H1 (cell line): Measurements from ENCODE around the gene RTN4IP1. TPM values are rescaled to one million over a fixed set of nuclear protein-coding genes. Genes with fewer than 3 reads are reported as not detected.

Experiments used
- CTCF ChIA-PET: fragments of 300-600 bp; sonication (Branson Sonifier 250); formaldehyde crosslinking; loops from one replicate; lab custom pipeline; 2021; ENCODE audit not compliant: partially characterized antibody; lab: Charles Lee
- POLR2A ChIA-PET: fragments of 300-600 bp; sonication (Branson Sonifier 250); formaldehyde crosslinking; loops from one replicate; lab custom pipeline; 2021; ENCODE audit warnings: inconsistent platforms; ENCODE audit not compliant: partially characterized antibody; lab: Charles Lee
- DNase-seq, 2 experiments: peaks; one replicate each; pipeline versions ENCODE4 v3.0.0 to v3.0.0-alpha.2; 2010 to 2022; ENCODE audit warnings: low spot score in 2 of 2, low read depth in 1 of 2, mixed read lengths in 1 of 2
- FAIRE-seq: peaks from 2 replicates; lab custom pipeline; 2011; peaks lifted over from hg19 to GRCh38; lab: Jason Lieb, UNC
- H2AFZ ChIP-seq: 2 replicates; pipeline ENCODE4 v1.8.1; 2012; ENCODE audit warnings: low read length, inconsistent platforms
- H2AK5ac ChIP-seq: 2 replicates; pipeline ENCODE4 v1.6.1; 2013; ENCODE audit warnings: low read depth, low read length
- H2BK120ac ChIP-seq: replicated peaks from 2 replicates; pipeline ENCODE3; 2013; ENCODE audit warnings: low read depth, low read length, inconsistent platforms
- H2BK12ac ChIP-seq: 2 replicates; pipeline ENCODE4 v1.6.1; 2013; ENCODE audit warnings: low read depth, low read length
- H2BK15ac ChIP-seq: 2 replicates; pipeline ENCODE4 v1.6.1; 2013; ENCODE audit warnings: low read length
- H2BK20ac ChIP-seq: 2 replicates; pipeline ENCODE4 v1.6.1; 2013; ENCODE audit warnings: low read length
- H2BK5ac ChIP-seq: 2 replicates; pipeline ENCODE4 v1.6.1; 2013; ENCODE audit warnings: low read depth, low read length
- H3K14ac ChIP-seq: 2 replicates; pipeline ENCODE4 v1.6.1; 2013; ENCODE audit warnings: inconsistent platforms; ENCODE audit not compliant: insufficient read length
- H3K18ac ChIP-seq: 2 replicates; pipeline ENCODE4 v1.6.1; 2013; ENCODE audit warnings: low read length; ENCODE audit errors: extremely low read depth
- H3K23ac ChIP-seq: 2 replicates; pipeline ENCODE4 v1.6.1; 2013; ENCODE audit warnings: inconsistent platforms; ENCODE audit not compliant: insufficient read length
- H3K23me2 ChIP-seq: 2 replicates; pipeline ENCODE4 v1.6.1; 2013; ENCODE audit warnings: low read depth, low read length
- H3K27ac ChIP-seq: 2 replicates; pipeline ENCODE4 v1.6.1; 2011; ENCODE audit warnings: low read depth, low read length, inconsistent platforms
- H3K27me3 ChIP-seq, 4 experiments: replicated peaks in 1 of 4; 1 replicate in 1 of 4; 2 replicates in 3 of 4; pipeline versions ENCODE4 v1.6.1 to v1.8.1; 2011 to 2013; ENCODE audit warnings: low read length in 3 of 4, mild to moderate bottlenecking in 3 of 4, inconsistent platforms in 2 of 4, mixed read lengths in 2 of 4, moderate library complexity in 1 of 4; ENCODE audit not compliant: control insufficient read depth in 3 of 4, insufficient read depth in 3 of 4; ENCODE audit errors: extremely low read depth in 1 of 4
- H3K36me3 ChIP-seq, 4 experiments: 2 replicates each; pipeline versions ENCODE4 v1.6.1 to v1.8.1; 2011 to 2013; ENCODE audit warnings: mild to moderate bottlenecking in 4 of 4, low read length in 3 of 4, moderate library complexity in 2 of 4, control low read depth in 1 of 4, inconsistent platforms in 1 of 4; ENCODE audit not compliant: insufficient read depth in 4 of 4, control insufficient read depth in 2 of 4
- H3K4ac ChIP-seq: replicated peaks from 2 replicates; pipeline ENCODE3; 2013; ENCODE audit warnings: low read length, low read depth, mixed read lengths, inconsistent platforms; ENCODE audit not compliant: insufficient read length
- H3K4me1 ChIP-seq, 4 experiments: replicated peaks in 1 of 4; 1 replicate in 1 of 4; 2 replicates in 3 of 4; pipeline versions ENCODE4 v1.6.1 to v1.8.1; 2011 to 2013; ENCODE audit warnings: low read length in 3 of 4, inconsistent platforms in 2 of 4, mixed read lengths in 1 of 4; ENCODE audit not compliant: insufficient read depth in 4 of 4, control insufficient read depth in 3 of 4
- H3K4me2 ChIP-seq, 2 experiments: 2 replicates each; pipeline versions ENCODE4 v1.6.1 to v1.8.1; 2011 to 2013; ENCODE audit warnings: low read depth in 2 of 2, low read length in 2 of 2, control low read depth in 1 of 2, inconsistent platforms in 1 of 2, mild to moderate bottlenecking in 1 of 2; ENCODE audit not compliant: insufficient read depth in 1 of 2
- H3K4me3 ChIP-seq, 4 experiments: fragments of 200-600, 300-600 bp in 1 of 4; sonication (generic), shearing (Covaris generic), sonication (Bioruptor Twin) in 1 of 4; 2 replicates each; pipeline versions ENCODE4 v1.5.1 to v1.8.1; 2011 to 2016; ENCODE audit warnings: low read length in 4 of 4, low read depth in 3 of 4, control low read depth in 2 of 4, inconsistent platforms in 2 of 4, mild to moderate bottlenecking in 2 of 4, mixed read lengths in 1 of 4, moderate library complexity in 1 of 4; ENCODE audit not compliant: insufficient read depth in 2 of 4; ENCODE audit errors: extremely low read depth in 1 of 4
- H3K56ac ChIP-seq: replicated peaks from 2 replicates; pipeline ENCODE3; 2013; ENCODE audit warnings: low read depth, mild to moderate bottlenecking, mixed read lengths, low read length, inconsistent platforms; ENCODE audit not compliant: insufficient read length
- H3K79me1 ChIP-seq: 2 replicates; pipeline ENCODE4 v1.6.1; 2013; ENCODE audit warnings: low read depth, low read length, control low read depth
- H3K79me2 ChIP-seq, 2 experiments: 2 replicates each; pipeline versions ENCODE4 v1.6.1 to v1.8.1; 2012 to 2013; ENCODE audit warnings: low read length in 2 of 2, mild to moderate bottlenecking in 2 of 2, inconsistent platforms in 1 of 2; ENCODE audit not compliant: insufficient read depth in 2 of 2, control insufficient read depth in 1 of 2
- H3K9ac ChIP-seq, 4 experiments: replicated peaks in 1 of 4; 1 replicate in 1 of 4; 2 replicates in 3 of 4; pipeline versions ENCODE4 v1.6.1 to v1.8.1; 2011 to 2013; ENCODE audit warnings: low read depth in 3 of 4, low read length in 3 of 4, control low read depth in 2 of 4, mild to moderate bottlenecking in 2 of 4, moderate library complexity in 2 of 4, inconsistent platforms in 1 of 4; ENCODE audit errors: extremely low read depth in 1 of 4
- H3K9me3 ChIP-seq, 2 experiments: 2 replicates each; pipeline versions ENCODE4 v1.6.1 to v1.8.1; 2012 to 2013; ENCODE audit warnings: mild to moderate bottlenecking in 2 of 2, moderate library complexity in 2 of 2, control low read depth in 1 of 2, inconsistent platforms in 1 of 2, low read depth in 1 of 2, low read length in 1 of 2, mixed read lengths in 1 of 2; ENCODE audit not compliant: insufficient read depth in 2 of 2
- H4K20me1 ChIP-seq, 2 experiments: replicated peaks in 1 of 2; 2 replicates each; pipeline versions ENCODE3 to v1.8.1; 2011 to 2013; ENCODE audit warnings: inconsistent platforms in 2 of 2, low read length in 2 of 2, mild to moderate bottlenecking in 1 of 2; ENCODE audit not compliant: insufficient read depth in 2 of 2, control insufficient read depth in 1 of 2
- H4K5ac ChIP-seq: 2 replicates; pipeline ENCODE4 v1.6.1; 2013; ENCODE audit warnings: low read length, low read depth, mixed read lengths, inconsistent platforms; ENCODE audit not compliant: insufficient read length
- H4K8ac ChIP-seq: 2 replicates; pipeline ENCODE4 v1.8.0; 2013; ENCODE audit warnings: mild to moderate bottlenecking, moderate library complexity, low read length, inconsistent platforms; ENCODE audit not compliant: insufficient read depth; ENCODE audit errors: extremely low read depth
- H4K91ac ChIP-seq: replicated peaks from 2 replicates; pipeline ENCODE3; 2013; ENCODE audit warnings: low read length, mixed read lengths, inconsistent platforms; ENCODE audit not compliant: insufficient read length
- CBX5 ChIP-seq: fragments of 300-800, 300-1000 bp; sonication (generic); IDR thresholded peaks from 2 replicates; pipeline ENCODE4 v1.7.1; 2016; ENCODE audit warnings: antibody characterized with exemption, low read length, low read depth
- CTBP2 ChIP-seq: IDR thresholded peaks from 2 replicates; pipeline ENCODE4 v1.7.0; 2011; ENCODE audit warnings: borderline replicate concordance, mild to moderate bottlenecking, moderate library complexity, mixed read lengths, low read length; ENCODE audit not compliant: insufficient read depth, insufficient read length
- KDM4A ChIP-seq: IDR thresholded peaks from one replicate; pipeline ENCODE4 v1.7.1; 2012; ENCODE audit warnings: low read depth, mild to moderate bottlenecking, moderate library complexity, low read length, inconsistent platforms; ENCODE audit not compliant: severe bottlenecking
- KDM5A ChIP-seq: fragments of 200-600 bp; IDR thresholded peaks from 2 replicates; pipeline ENCODE4 v1.7.1; 2012; ENCODE audit warnings: mild to moderate bottlenecking, low read length, inconsistent platforms, mixed read lengths
- SIX5 ChIP-seq: IDR thresholded peaks from 2 replicates; pipeline ENCODE4 v1.6.1; 2011; ENCODE audit warnings: mild to moderate bottlenecking, low read depth, low read length
- SP2 ChIP-seq: IDR thresholded peaks from 2 replicates; pipeline ENCODE4 v1.6.1; 2012; ENCODE audit warnings: mild to moderate bottlenecking, low read length, inconsistent platforms
- WGBS, 2 experiments: shearing (Covaris generic) in 1 of 2; methylation state at CpG; one replicate each; pipeline versions ENCODE4 v1.1.6 to v1.1.7; 2013 to 2015; ENCODE audit warnings: low lambda C conversion rate in 2 of 2, mixed read lengths in 2 of 2, inconsistent platforms in 1 of 2, low coverage in 1 of 2, missing lambda C conversion rate in 1 of 2; ENCODE audit not compliant: insufficient replicate concordance in 2 of 2, insufficient coverage in 1 of 2, insufficient read length in 1 of 2; ENCODE audit errors: extremely low coverage in 1 of 2, missing lambda C conversion rate in 1 of 2; 5-methylcytosine and 5-hydroxymethylcytosine counted together
- polyA plus RNA-seq, 7 experiments: library from polyadenylated mRNA; depleted of rRNA in 3 of 7; stranded (reverse) in 5 of 7; unstranded in 2 of 7; fragments of >200 nt in 5 of 7; fragments of 200-250 nt in 2 of 7; gene quantifications; 1 replicate in 5 of 7; 2 replicates in 1 of 7; 4 replicates in 1 of 7; pipeline versions ENCODE4 v1.2.1 to v1.2.3, GENCODE V29; 2011 to 2013; ENCODE audit warnings: missing spikeins in 2 of 7, mixed read lengths in 2 of 7
- total RNA-seq: library from RNA; stranded (reverse); fragmentation: NEBNext Ultra II Directional; extraction: Animal tissue kit (Norgen Biotek cat#: 25700); gene quantifications from 2 replicates; pipeline ENCODE4 v1.2.1, GENCODE V29; 2021

Gene RTN4IP1
- total and polyA plus RNA-seq, 2 of the 8 experiments (the other 6 are each of a cell fraction or from before 2014, with no cell fraction given), result 14.6 to 19.5 TPM

DNA sequence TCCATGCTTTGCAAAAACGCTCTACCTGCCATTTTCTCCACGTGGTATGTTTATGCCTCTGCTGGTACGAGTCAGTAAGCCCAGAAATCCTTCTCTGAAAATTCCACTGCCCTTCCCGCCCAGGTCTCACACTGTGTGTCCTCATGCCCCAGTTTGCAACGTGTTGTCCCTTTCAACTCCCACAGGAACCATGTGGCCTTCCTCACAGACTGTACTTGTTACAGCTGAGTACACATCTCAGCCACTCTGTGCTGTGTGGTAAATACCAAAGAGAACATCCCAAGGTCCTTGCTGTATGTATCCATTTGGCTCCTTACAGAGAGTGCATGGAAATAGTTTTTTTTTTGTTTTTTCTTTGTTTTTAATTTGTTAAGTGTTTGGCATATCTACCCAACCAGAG, 56.9 kb downstream of the RTN4IP1 start:
- Histone ChIP-seq H2BK120ac (no peak overlapping the region), H2BK5ac (peak overlapping the region; percentile 28; the same call in 1 of the 2 replicates), H3K27me3 (no peaks in the 10 kb centered on the region), H4K5ac (no peak overlapping the region), H2BK15ac (no peak overlapping the region), H3K4me2 (no peak overlapping the region), H3K79me1 (no peaks in the 10 kb centered on the region), H3K23ac (no peak overlapping the region), H2BK20ac (no peak overlapping the region), H3K79me2 (no peaks in the 10 kb centered on the region), H3K9ac (no peak overlapping the region), H3K9me3 (no peaks in the 10 kb centered on the region), H3K4me1 (peaks cover 0 to 3% (median 0%) of the 10 kb centered on the region in 4 experiments; a peak in 1 of 7 replicates), H3K56ac (no peak overlapping the region), H3K4ac (no peak overlapping the region), H4K20me1 (no peaks in the 10 kb centered on the region), H3K36me3 (peaks cover 0 to 10% (median 2%) of the 10 kb centered on the region in 4 experiments; a peak in 4 of 8 replicates), H3K18ac (no peak overlapping the region), H3K14ac (no peak overlapping the region), H2AK5ac (no peak overlapping the region), H2AFZ (no peak overlapping the region), H4K8ac (no peak overlapping the region), H3K23me2 (no peaks in the 10 kb centered on the region), H4K91ac (no peak overlapping the region), H2BK12ac (0 out of 2 replicates have a peak overlapping the region, but pooled peaks have one; percentile 17), H3K27ac (no peak overlapping the region), H3K4me3 (no peak overlapping the region)
- CTCF ChIA-PET, result interaction anchor here (0.7 to 3.1 kb wide), 8 partner anchors 9 to 407 kb away, joined by 3 to 14 read pairs (median 4); no protein-coding TSS in a partner anchor
- DNase-seq (no peak), FAIRE-seq (no peak)
- 91% methylated on average over 5 of the region's 5 CpGs; no CpG with 5 or more reads in 1 of the 2 experiments for WGBS, 2 experiments
- POLR2A ChIA-PET, result interaction anchor here (1.3 to 1.6 kb wide), 2 partner anchors 9 to 28 kb away, joined by 3 to 4 read pairs; no protein-coding TSS in a partner anchor
- TF ChIP-seq SP2 (no peak), CBX5 (no peak), SIX5 (no peak), KDM5A (no peak), CTBP2 (no peak), KDM4A (no peak)
- TF ChIP-seq, all 59 proteins: peak for 0
